GM12878 (cell line): ENCODE measurements around the gene LDLR. TPM values are rescaled to one million over a fixed set of nuclear protein-coding genes. Genes with fewer than 3 reads are reported as not detected.

Source experiments
- ATAC-seq: fragments of 200-7000 bp; cut with Tn5 transposase; 3 replicates; pipeline ENCODE4 v1.9.1; 2020; ENCODE audit warnings: mild to moderate bottlenecking, moderate library complexity
- Bru-seq: library from RNA; stranded (reverse); fragments of 400-500 nt; gene quantifications from one replicate; lab custom pipeline; 2021; lab: Mats Ljungman, UMichigan
- BruChase-seq, 2 experiments: library from RNA; stranded (reverse); fragments of 400-500 nt; gene quantifications; one replicate each; lab custom pipeline; 2021; lab: Mats Ljungman, UMichigan
- BruUV-seq: library from RNA; stranded (reverse); fragments of 400-500 nt; replicated peaks from 2 replicates; lab custom pipeline; 2021; lab: Mats Ljungman, UMichigan
- CTCF ChIA-PET: fragments of 300-600 bp; sonication (Branson Sonifier 250); formaldehyde crosslinking; extraction: SDS; loops from one replicate; lab custom pipeline; 2021; ENCODE audit warnings: inconsistent platforms; lab: Yijun Ruan, JAX
- POLR2A ChIA-PET: fragments of 350-600 bp; formaldehyde crosslinking; extraction: SDS; loops from one replicate; lab custom pipeline; 2021; ENCODE audit warnings: inconsistent platforms; lab: Charles Lee
- RAD21 ChIA-PET: fragments of 300-600 bp; sonication (Branson Sonifier 250); formaldehyde crosslinking; loops from one replicate; lab custom pipeline; 2023; ENCODE audit warnings: antibody characterized with exemption; ENCODE audit not compliant: unreplicated experiment; lab: Charles Lee
- SMC1A ChIA-PET: fragments of 300-600 bp; sonication (Branson Sonifier 250); formaldehyde crosslinking; loops from one replicate; lab custom pipeline; 2023; ENCODE audit not compliant: unreplicated experiment, uncharacterized antibody; lab: Charles Lee
- DNase-seq: peaks from one replicate; pipeline ENCODE4 v3.0.0-alpha.2; 2011; ENCODE audit warnings: low read depth, low spot score
- FAIRE-seq: peaks from 3 replicates; lab custom pipeline; 2011; peaks lifted over from hg19 to GRCh38; lab: Jason Lieb, UNC
- H2AFZ ChIP-seq: 2 replicates; pipeline ENCODE4 v1.6.0; 2011; ENCODE audit warnings: low read depth, low read length, control low read depth; ENCODE audit not compliant: control insufficient read depth
- H3K27ac ChIP-seq: 2 replicates; pipeline ENCODE4 v1.5.1; 2011; ENCODE audit warnings: control low read depth; ENCODE audit not compliant: control insufficient read depth, insufficient read depth
- H3K27me3 ChIP-seq, 2 experiments: replicated peaks in 1 of 2; 2 replicates each; pipeline versions ENCODE4 v1.6.0 to v1.6.1; 2011; ENCODE audit warnings: low read length in 1 of 2; ENCODE audit not compliant: control insufficient read depth in 2 of 2, insufficient read depth in 2 of 2
- H3K36me3 ChIP-seq, 2 experiments: 2 replicates each; pipeline ENCODE4 v1.5.1; 2011; ENCODE audit warnings: low read length in 1 of 2; ENCODE audit not compliant: control insufficient read depth in 2 of 2, insufficient read depth in 2 of 2
- H3K4me1 ChIP-seq: 2 replicates; pipeline ENCODE4 v1.6.1; 2011; ENCODE audit warnings: mild to moderate bottlenecking, low read length, moderate library complexity, mixed read lengths; ENCODE audit not compliant: control insufficient read depth, insufficient read depth
- H3K4me2 ChIP-seq: 2 replicates; pipeline ENCODE4 v1.6.0; 2011; ENCODE audit warnings: control low read depth; ENCODE audit not compliant: control insufficient read depth, insufficient read depth
- H3K4me3 ChIP-seq: fragments of 200-600 bp; sonication (generic); 2 replicates; pipeline ENCODE4 v1.5.1; 2016
- H3K79me2 ChIP-seq: 2 replicates; pipeline ENCODE4 v1.6.0; 2011; ENCODE audit warnings: low read length; ENCODE audit not compliant: control insufficient read depth, insufficient read depth
- H3K9ac ChIP-seq: 2 replicates; pipeline ENCODE4 v1.8.0; 2011; ENCODE audit warnings: low read length, control low read depth, mixed read lengths; ENCODE audit not compliant: control insufficient read depth, insufficient read depth
- H3K9me3 ChIP-seq: replicated peaks from 3 replicates; pipeline ENCODE4 v1.5.1; 2011; ENCODE audit warnings: mild to moderate bottlenecking, low read length; ENCODE audit not compliant: control insufficient read depth, insufficient read depth
- H4K20me1 ChIP-seq: 2 replicates; pipeline ENCODE4 v1.6.0; 2011; ENCODE audit not compliant: control insufficient read depth, insufficient read depth
- CBX3 ChIP-seq: fragments of 200-600 bp; sonication (generic); IDR thresholded peaks from 2 replicates; pipeline ENCODE4 v1.6.1; 2016; ENCODE audit warnings: low read depth, borderline replicate concordance
- CTCF ChIP-seq, 3 experiments: IDR thresholded peaks in 2 of 3; conservative IDR thresholded peaks in 1 of 3; 2 replicates each; pipeline ENCODE4 v1.5.1; 2011; ENCODE audit warnings: low read depth in 3 of 3, low read length in 3 of 3, mild to moderate bottlenecking in 3 of 3, control low read depth in 2 of 3, moderate library complexity in 2 of 3, inconsistent platforms in 1 of 3, mixed read lengths in 1 of 3; ENCODE audit not compliant: control insufficient read depth in 2 of 3, insufficient read depth in 1 of 3; ENCODE audit errors: extremely low read depth in 1 of 3
- MTA2 ChIP-seq: fragments of 450-650 bp; IDR thresholded peaks from 2 replicates; pipeline ENCODE4 v1.6.1; 2016; ENCODE audit warnings: low read depth, mild to moderate bottlenecking, moderate library complexity
- MXI1 ChIP-seq: fragments of 150-350 bp; IDR thresholded peaks from 2 replicates; pipeline ENCODE4 v1.6.1; 2011; ENCODE audit warnings: low read depth, mild to moderate bottlenecking, inconsistent platforms, low read length, improper control_type of control experiment
- NKRF ChIP-seq: fragments of 450-650 bp; conservative IDR thresholded peaks from 2 replicates; pipeline ENCODE4 v1.6.1; 2017; ENCODE audit warnings: mild to moderate bottlenecking, moderate library complexity
- POLR2AphosphoS2 ChIP-seq: IDR thresholded peaks from 2 replicates; pipeline ENCODE4 v1.6.1; 2011; ENCODE audit warnings: low read depth, mild to moderate bottlenecking, low read length, improper control_type of control experiment, moderate library complexity
- RB1 ChIP-seq: fragments of 450-650 bp; formaldehyde crosslinking; IDR thresholded peaks from 2 replicates; pipeline ENCODE4 v1.6.1; 2017; ENCODE audit warnings: mild to moderate bottlenecking, borderline replicate concordance
- RBBP5 ChIP-seq: fragments of 200-600 bp; sonication (generic); conservative IDR thresholded peaks from 2 replicates; pipeline ENCODE4 v1.6.1; 2016
- STAT1 ChIP-seq: fragments of 450-650 bp; conservative IDR thresholded peaks from 2 replicates; pipeline ENCODE4 v1.6.1; 2014; ENCODE audit warnings: antibody characterized with exemption, mild to moderate bottlenecking
- TAF1 ChIP-seq: IDR thresholded peaks from 2 replicates; pipeline ENCODE4 v1.6.1; 2011; ENCODE audit warnings: mild to moderate bottlenecking, low read depth, low read length, borderline replicate concordance
- TARDBP ChIP-seq: IDR thresholded peaks from 2 replicates; pipeline ENCODE4 v1.6.1; 2016; ENCODE audit warnings: borderline replicate concordance
- WGBS: methylation state at CpG from one replicate; pipeline ENCODE4 v1.1.6; 2016; ENCODE audit warnings: low lambda C conversion rate; ENCODE audit not compliant: insufficient replicate concordance, insufficient coverage; ENCODE audit errors: missing lambda C conversion rate; 5-methylcytosine and 5-hydroxymethylcytosine counted together
- in situ Hi-C: fragments of 300-500 bp; cut with MboI; formaldehyde crosslinking; loops from 9 replicates; pipeline ENCODE4 v1.14.3; 2018; ENCODE audit warnings: mixed read lengths
- intact Hi-C: fragments of 100-400 bp; cut with micrococcal nuclease; formaldehyde crosslinking; loops from one replicate; pipeline ENCODE4 v1.14.2; 2022; ENCODE audit not compliant: unreplicated experiment
- long read RNA-seq, 2 experiments: library from polyadenylated mRNA; unstranded; transcript quantifications; one replicate each; pipeline ENCODE4 v2.0.0, GENCODE V29; 2019 to 2020
- polyA minus RNA-seq, 3 experiments: library from RNA; depleted of rRNA, polyadenylated mRNA; stranded (reverse); fragments of >200 nt; gene quantifications; 2 replicates each; pipeline ENCODE4 v1.2.3, GENCODE V29; 2011
- polyA plus RNA-seq, 11 experiments: library from polyadenylated mRNA; depleted of rRNA in 4 of 11; unstranded in 6 of 11; stranded (reverse) in 5 of 11; fragments of >200 nt; fragmentation: Nextera tagmentation in 4 of 11; fragmentation: Illumina TruSeq in 1 of 11; extraction: Ambion mirVana in 4 of 11; extraction: Trizol in 1 of 11; gene quantifications; 1 replicate in 1 of 11; 2 replicates in 10 of 11; pipeline versions ENCODE4 v1.2.1 to v1.2.3, GENCODE V29; 2011 to 2016; ENCODE audit warnings: inconsistent platforms in 2 of 11, missing spikeins in 2 of 11, low read depth in 1 of 11
- total RNA-seq, 4 experiments: library from RNA; depleted of rRNA in 3 of 4; stranded (reverse); fragments of >200 nt in 3 of 4; fragmentation: Illumina TruSeq in 1 of 4; extraction: Trizol in 1 of 4; gene quantifications; 2 replicates each; pipeline versions ENCODE4 v1.2.1 to v1.2.3, GENCODE V29; 2013 to 2021

Gene LDLR
- total RNA-seq (2013; cell fraction: nucleolus; rRNA removed): 218 and 237 TPM in 2 replicates
- total RNA-seq (2014; rRNA removed): 39.0 and 43.4 TPM in 2 replicates
- total RNA-seq (2014; rRNA removed; fragmentation: Illumina TruSeq; extraction: Trizol): 29.4 and 30.7 TPM in 2 replicates
- 56.8 and 59.2 TPM in 2 replicates for total RNA-seq (2021)
- 13.2 TPM for polyA plus RNA-seq (2011; ENCODE audit: low read depth)
- polyA plus RNA-seq (2011; rRNA removed): 19.4 and 42.8 TPM in 2 replicates
- 34.6 and 36.3 TPM in 2 replicates for polyA plus RNA-seq (2011; cell fraction: cytosol; rRNA removed)
- 49.0 and 57.5 TPM in 2 replicates for polyA plus RNA-seq (2011; cell fraction: nucleus; rRNA removed)
- 26.4 and 34.5 TPM in 2 replicates for polyA plus RNA-seq (2012)
- 23.1 and 25.3 TPM in 2 replicates for polyA plus RNA-seq (2014; fragmentation: Illumina TruSeq; extraction: Trizol)
- 10 to 100 TPM; 11.3 to 15.9 TPM for polyA plus RNA-seq (2014; fragmentation: Nextera tagmentation; extraction: Ambion mirVana)
- 26.7 and 38.4 TPM in 2 replicates for polyA plus RNA-seq (2014; rRNA removed)
- polyA plus RNA-seq (2016; fragmentation: Nextera tagmentation; extraction: Ambion mirVana): 10 to 100 TPM; 17.1 to 18.5 TPM
- 95.8 and 116 TPM in 2 replicates for polyA minus RNA-seq (2011; rRNA and poly(A)+ RNA removed)
- 39.6 and 41.5 TPM in 2 replicates for polyA minus RNA-seq (2011; cell fraction: cytosol; rRNA and poly(A)+ RNA removed)
- polyA minus RNA-seq (2011; cell fraction: nucleus; rRNA and poly(A)+ RNA removed): 80.6 and 135 TPM in 2 replicates
- percentile 88 among the genes with signal in this experiment for Bru-seq, nascent RNA
- percentile 77 among the genes with signal in this experiment for BruChase-seq, experiment 1, labeled RNA remaining after a 6-hour chase
- BruChase-seq, experiment 2, labeled RNA remaining after a 2-hour chase: percentile 79 among the genes with signal in this experiment
- long read RNA-seq, experiment 1, partial matches to known transcripts: 1 of 2 reads
- long read RNA-seq, experiment 1, other reads (novel, unspliced or antisense): 0 of 2 reads
- long read RNA-seq, experiment 2, partial matches to known transcripts: 4 of 8 reads
- long read RNA-seq, experiment 2, other reads (novel, unspliced or antisense): 3 of 8 reads

- no TSS peak for BruUV-seq
- peak within 1 kb of the TSS; percentile 91 for H3K4me3 ChIP-seq
- H3K9ac ChIP-seq: peak within 1 kb of the TSS; percentile 87
- H3K27ac ChIP-seq: peak within 1 kb of the TSS; percentile 90
- DNase-seq: peak; percentile 72
- H2AFZ ChIP-seq: peak within 1 kb of the TSS; percentile 73
- CTCF ChIA-PET: interaction anchor here (1.1 to 1.6 kb wide), 4 partner anchors 39 to 217 kb away, joined by 3 read pairs; no protein-coding TSS in a partner anchor
- FAIRE-seq: peak; percentile 62
- no peaks in the 10 kb centered on the region for H3K9me3 ChIP-seq
- SMC1A ChIA-PET: interaction anchor here (0.7 to 3.3 kb wide), 8 partner anchors 11 to 292 kb away, joined by 3 to 13 read pairs (median 4); no protein-coding TSS in a partner anchor
- H3K79me2 ChIP-seq: peaks cover 46% of the 10 kb centered on the region
- in situ Hi-C loops (no loop called here), intact Hi-C loops (loop anchor here (1.0 to 10.0 kb wide), 5 partner anchors 40 to 1695 kb away; partner anchors contain the start of gene DNM2)
- RAD21 ChIA-PET: interaction anchor here (0.7 to 2.9 kb wide), 8 partner anchors 37 to 216 kb away, joined by 3 to 15 read pairs (median 4); no protein-coding TSS in a partner anchor
- peak within 1 kb of the TSS; percentile 77 for H3K4me2 ChIP-seq
- POLR2A ChIA-PET: interaction anchor here (0.5 to 2.5 kb wide), 11 partner anchors 54 to 218 kb away, joined by 3 to 10 read pairs (median 4); partner anchors contain the start of genes CARM1 and SPC24
- peak; percentile 67 for ATAC-seq
- H3K4me1 ChIP-seq: peaks cover 30% of the 10 kb centered on the region
- WGBS: 2% methylated on average over 43 of the region's 43 CpGs
- H3K36me3 ChIP-seq: peaks cover 0 to 5% of the 10 kb centered on the region in 2 experiments; a peak in 1 of 4 replicates
- H3K27me3 ChIP-seq: no peaks in the 10 kb centered on the region
- H4K20me1 ChIP-seq: no peaks in the 10 kb centered on the region; the same call in 1 of the 2 replicates
- TF ChIP-seq RB1 (0 out of 2 replicates have a peak, but pooled peaks have one; percentile 35), CBX3 (no peak), NKRF (peak; percentile 60; the same call in 1 of the 2 replicates), TARDBP (no peak), MXI1 (no peak), POLR2AphosphoS2 (peak; percentile 70; the same call in 1 of the 2 replicates), STAT1 (no peak), MTA2 (0 out of 2 replicates have a peak, but pooled peaks have one; percentile 8), TAF1 (0 out of 2 replicates have a peak, but pooled peaks have one; percentile 60), RBBP5 (no peak), CTCF (IDR thresholded peaks at IDR 0.05 in 2 of 3, conservative IDR thresholded peaks at IDR 0.05 in 1 of 3; ENCODE audit: control insufficient read depth in 2 of 3, extremely low read depth in 1 of 3, insufficient read depth in 1 of 3, low read depth in 3 of 3, low read length in 3 of 3) (no peak)
Observed at GRCh38 chr19:11089254-11090013, at the start of gene LDLR. Gene LDLR, plus strand, starts transcription at chr19:11089463. Its CDS starts 86 bp downstream, at chr19:11089549.
